Measurements from ENCODE around the gene B3GNT7.

The B3GNT7 gene

GRCh38 chr2:231384970-231385369 is 10.5 kb upstream of the B3GNT7 start:
- H3K27me3 Mint-ChIP-seq, result peaks cover 21% of the 10 kb centered on the region
- no peak overlapping the region for H3K27ac Mint-ChIP-seq
- H3K4me3 Mint-ChIP-seq, result no peak overlapping the region
- intact Hi-C loops (cut with micrococcal nuclease), result no loop called here
- H3K36me3 Mint-ChIP-seq (ENCODE audit: low read depth), result no peaks in the 10 kb centered on the region
- H3K9me3 Mint-ChIP-seq, result peaks cover 9% of the 10 kb centered on the region
- H3K4me1 Mint-ChIP-seq (ENCODE audit: low read depth), result peaks cover 27% of the 10 kb centered on the region

GRCh38 chr2:231385429-231385828 is 10.1 kb upstream of the B3GNT7 start:
- Mint-ChIP-seq H3K27ac (no peak overlapping the region), H3K4me3 (no peak overlapping the region), H3K4me1 (ENCODE audit: low read depth) (peaks cover 32% of the 10 kb centered on the region), H3K9me3 (peaks cover 9% of the 10 kb centered on the region), H3K36me3 (ENCODE audit: low read depth) (no peaks in the 10 kb centered on the region), H3K27me3 (peaks cover 21% of the 10 kb centered on the region)
- intact Hi-C loops (cut with micrococcal nuclease), result no loop called here

DNA sequence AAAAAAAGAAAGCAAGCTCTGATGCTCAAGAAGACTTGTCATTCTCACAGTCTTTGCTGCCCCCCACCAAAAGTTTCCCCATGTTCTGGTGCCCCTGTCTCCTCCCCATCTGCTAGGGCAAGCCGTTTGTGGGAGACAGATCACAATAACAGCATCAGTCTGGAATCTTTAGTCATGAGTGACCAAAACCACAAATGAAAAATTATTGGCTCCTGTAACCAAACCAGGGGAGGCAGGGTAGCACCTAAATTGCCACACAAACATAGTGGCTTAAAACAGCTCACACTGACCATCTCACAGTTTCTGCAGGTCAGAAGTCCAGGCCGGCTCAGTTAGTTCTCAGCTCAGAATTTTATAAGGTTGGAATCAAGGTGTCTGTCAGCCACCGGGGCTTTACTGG is 9.1 kb upstream of the B3GNT7 start:
- Mint-ChIP-seq H3K9me3 (peaks cover 9% of the 10 kb centered on the region), H3K36me3 (ENCODE audit: low read depth) (no peaks in the 10 kb centered on the region), H3K4me1 (ENCODE audit: low read depth) (peaks cover 40% of the 10 kb centered on the region), H3K27me3 (peaks cover 18% of the 10 kb centered on the region), H3K4me3 (no peak overlapping the region), H3K27ac (no peak overlapping the region)
- intact Hi-C loops (cut with micrococcal nuclease), result no loop called here

GRCh38 chr2:231387904-231388724 is 7.4 kb upstream of the B3GNT7 start:
- intact Hi-C loops (cut with micrococcal nuclease), result no loop called here
- H3K4me1 Mint-ChIP-seq (ENCODE audit: low read depth), result peaks cover 57% of the 10 kb centered on the region
- H3K27me3 Mint-ChIP-seq, result peaks cover 28% of the 10 kb centered on the region
- no peaks in the 10 kb centered on the region for H3K36me3 Mint-ChIP-seq (ENCODE audit: low read depth)
- no peak overlapping the region for H3K4me3 Mint-ChIP-seq
- H3K9me3 Mint-ChIP-seq, result peaks cover 9% of the 10 kb centered on the region
- H3K27ac Mint-ChIP-seq, result peak overlapping the region; percentile 75

- peaks cover 35% of the 10 kb centered on the region for H3K27me3 Mint-ChIP-seq
- no peak overlapping the region for H3K4me3 Mint-ChIP-seq
- peaks cover 9% of the 10 kb centered on the region for H3K9me3 Mint-ChIP-seq
- peak overlapping the region; percentile 75 for H3K27ac Mint-ChIP-seq
- intact Hi-C loops (cut with micrococcal nuclease), result no loop called here
- peaks cover 58% of the 10 kb centered on the region for H3K4me1 Mint-ChIP-seq (ENCODE audit: low read depth)
- H3K36me3 Mint-ChIP-seq (ENCODE audit: low read depth), result no peaks in the 10 kb centered on the region
Measured at GRCh38 chr2:231388725-231389346, 6.7 kb upstream of the B3GNT7 start.

DNA sequence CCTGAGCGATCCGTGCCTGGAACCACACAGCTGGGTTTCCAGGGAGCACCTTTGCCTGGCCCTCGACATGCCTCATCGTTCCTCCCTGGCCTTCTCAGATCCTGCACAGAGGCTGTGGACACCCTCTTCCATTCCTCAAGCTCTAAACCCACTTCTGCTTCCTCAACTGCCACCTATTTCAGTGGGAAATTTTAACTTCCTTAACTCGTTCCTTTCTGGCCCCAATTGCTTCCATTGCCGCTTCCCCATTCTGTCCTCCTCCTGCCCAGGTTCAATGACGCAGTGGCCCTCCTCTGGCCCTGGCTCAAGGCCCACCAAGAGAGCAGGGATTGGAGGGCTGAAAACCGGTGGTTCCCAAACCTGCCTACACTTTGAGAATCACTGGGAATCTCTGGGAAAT is 4.8 kb upstream of the B3GNT7 start:
- peaks cover 48% of the 10 kb centered on the region for H3K27me3 Mint-ChIP-seq
- no peaks in the 10 kb centered on the region for H3K9me3 Mint-ChIP-seq
- H3K36me3 Mint-ChIP-seq (ENCODE audit: low read depth), result no peaks in the 10 kb centered on the region
- intact Hi-C loops (cut with micrococcal nuclease), result no loop called here
- H3K27ac Mint-ChIP-seq, result no peak overlapping the region
- H3K4me3 Mint-ChIP-seq, result no peak overlapping the region
- peaks cover 66% of the 10 kb centered on the region for H3K4me1 Mint-ChIP-seq (ENCODE audit: low read depth)

DNA sequence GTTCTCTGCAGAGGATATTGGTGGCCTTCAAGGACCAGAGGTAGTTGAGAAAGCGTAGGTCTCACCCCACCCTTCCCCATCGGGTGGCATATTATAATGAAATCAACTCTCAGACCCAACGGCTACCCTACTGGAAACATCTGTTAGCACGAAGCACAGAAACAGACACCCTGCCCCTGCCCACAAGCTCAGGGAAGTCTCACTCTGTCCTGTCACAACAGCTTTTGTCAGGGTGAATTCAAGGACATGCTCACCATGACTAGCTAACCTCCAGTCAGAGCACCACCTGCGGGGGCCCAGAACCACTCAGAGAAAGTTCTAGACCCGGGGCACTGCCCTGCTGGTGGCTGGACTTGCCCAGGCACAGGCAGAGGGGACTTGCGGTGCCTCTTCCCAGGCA is 3.5 kb upstream of the B3GNT7 start:
- no peak overlapping the region for H3K4me3 Mint-ChIP-seq
- peaks cover 56% of the 10 kb centered on the region for H3K27me3 Mint-ChIP-seq
- H3K36me3 Mint-ChIP-seq (ENCODE audit: low read depth), result no peaks in the 10 kb centered on the region
- peak overlapping the region; percentile 42 for H3K27ac Mint-ChIP-seq
- H3K9me3 Mint-ChIP-seq, result no peaks in the 10 kb centered on the region
- H3K4me1 Mint-ChIP-seq (ENCODE audit: low read depth), result peaks cover 73% of the 10 kb centered on the region
- intact Hi-C loops (cut with micrococcal nuclease), result no loop called here

- Mint-ChIP-seq H3K9me3 (no peaks in the 10 kb centered on the region), H3K36me3 (ENCODE audit: low read depth) (no peaks in the 10 kb centered on the region), H3K4me1 (ENCODE audit: low read depth) (peaks cover 73% of the 10 kb centered on the region), H3K27ac (peak overlapping the region; percentile 42), H3K4me3 (no peak overlapping the region), H3K27me3 (peaks cover 59% of the 10 kb centered on the region)
- intact Hi-C loops (cut with micrococcal nuclease), result no loop called here
Measured at GRCh38 chr2:231392431-231393148, 2.9 kb upstream of the B3GNT7 start.

DNA sequence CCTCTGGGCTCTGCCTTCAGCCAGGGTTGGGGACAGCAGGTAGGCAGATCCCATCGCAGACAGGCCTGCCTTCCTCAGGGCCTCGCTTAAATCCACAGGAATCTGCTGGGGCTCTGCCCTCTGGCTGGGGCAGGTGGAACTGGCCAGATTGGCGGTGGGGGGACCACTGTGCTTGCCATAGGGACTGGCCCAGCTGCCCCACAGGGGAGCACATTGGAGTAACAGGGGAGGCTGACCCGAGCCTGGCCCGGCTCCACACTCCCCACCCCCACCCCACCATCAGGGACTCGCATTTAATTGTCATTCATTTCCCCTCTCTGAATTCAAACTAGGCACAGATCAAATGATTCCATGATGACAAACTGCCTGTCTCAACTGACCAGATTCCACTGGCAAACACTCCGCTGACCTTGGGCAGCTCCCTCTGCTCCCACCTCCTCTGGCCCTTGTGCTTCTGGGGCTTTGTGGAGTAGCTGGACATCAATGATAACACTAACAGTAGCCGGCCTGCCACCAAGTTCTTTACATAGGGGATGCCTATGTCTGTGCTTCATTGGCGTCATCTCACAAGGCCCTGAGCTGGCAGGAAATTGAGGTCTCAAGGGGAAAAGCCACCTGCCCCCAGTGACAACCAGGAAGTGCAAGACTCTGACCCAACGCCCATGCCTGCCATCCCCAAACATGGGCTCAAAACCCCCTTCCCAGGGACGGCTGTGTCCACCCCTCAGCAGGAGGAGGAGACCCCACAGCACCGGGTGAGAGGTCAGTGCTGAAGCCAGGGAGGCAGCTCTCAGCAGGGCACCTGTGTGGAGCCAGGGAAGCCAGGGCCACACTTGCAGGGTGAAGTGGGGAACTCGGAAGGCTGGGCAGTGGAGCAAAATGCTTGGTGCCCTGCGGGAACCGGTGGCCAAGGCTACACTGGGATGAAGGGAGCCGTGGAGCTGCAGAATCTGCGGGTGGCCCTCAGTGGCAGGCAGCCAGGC is 2.1 kb upstream of the B3GNT7 start:
- H3K27ac Mint-ChIP-seq, result peak overlapping the region; percentile 38
- intact Hi-C loops (cut with micrococcal nuclease), result no loop called here
- H3K36me3 Mint-ChIP-seq (ENCODE audit: low read depth), result no peaks in the 10 kb centered on the region
- no peaks in the 10 kb centered on the region for H3K9me3 Mint-ChIP-seq
- peaks cover 59% of the 10 kb centered on the region for H3K27me3 Mint-ChIP-seq
- H3K4me1 Mint-ChIP-seq (ENCODE audit: low read depth), result peaks cover 68% of the 10 kb centered on the region
- H3K4me3 Mint-ChIP-seq, result no peak overlapping the region

DNA sequence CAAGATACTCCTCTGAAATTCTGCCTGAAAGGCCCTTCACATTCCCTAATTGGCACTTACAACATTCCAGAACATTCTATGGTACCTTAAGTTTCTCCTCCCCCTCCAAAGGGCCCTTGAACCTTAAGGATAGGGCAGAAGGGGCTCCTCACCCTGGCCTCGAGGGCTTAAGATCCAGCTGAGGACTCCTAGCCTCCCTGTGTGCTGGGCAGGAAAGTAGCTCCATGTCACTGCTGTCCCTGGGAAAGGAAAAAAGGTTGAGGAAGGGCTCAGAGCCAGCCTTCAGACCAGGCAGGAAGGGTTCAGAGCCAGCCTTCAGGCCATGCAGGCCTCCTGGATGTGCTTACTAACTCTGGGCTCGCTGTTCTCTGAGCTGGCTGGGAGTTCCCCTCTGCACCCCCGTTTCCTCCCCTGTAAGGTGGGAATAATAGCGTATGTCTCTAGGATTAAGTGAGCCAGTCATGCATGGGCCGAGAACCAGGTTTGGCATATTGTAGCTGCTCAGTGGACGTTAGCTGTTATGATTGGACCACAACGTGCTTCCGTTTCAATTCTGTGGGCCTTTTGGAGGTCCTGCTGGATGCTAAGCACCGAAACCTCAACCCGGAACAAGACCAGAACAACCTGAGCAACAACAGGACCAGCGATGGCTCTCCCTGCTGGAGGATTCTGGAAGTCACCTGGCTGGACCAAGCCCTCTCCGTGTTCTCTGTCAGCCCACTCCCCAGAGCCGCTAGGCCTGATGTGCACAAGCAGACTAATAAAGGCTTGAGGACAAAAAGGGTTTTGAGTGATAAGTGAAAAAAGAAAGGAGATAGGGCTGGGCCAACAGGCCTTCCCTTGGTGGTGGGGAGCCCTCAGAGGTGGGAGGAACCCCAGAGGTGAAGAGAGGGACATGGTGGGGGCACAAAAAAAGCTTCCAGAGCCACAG is 1.0 kb upstream of the B3GNT7 start:
- Mint-ChIP-seq H3K36me3 (ENCODE audit: low read depth) (no peaks in the 10 kb centered on the region), H3K9me3 (no peaks in the 10 kb centered on the region), H3K27ac (no peak overlapping the region), H3K4me3 (peak overlapping the region; percentile 37), H3K4me1 (ENCODE audit: low read depth) (peaks cover 58% of the 10 kb centered on the region), H3K27me3 (peaks cover 50% of the 10 kb centered on the region)
- intact Hi-C loops (cut with micrococcal nuclease), result no loop called here

GRCh38 chr2:231396058-231396821 is 730 bp downstream of the B3GNT7 start:
- intact Hi-C loops (cut with micrococcal nuclease), result no loop called here
- Mint-ChIP-seq H3K27ac (peak overlapping the region; percentile 57), H3K4me3 (peak overlapping the region; percentile 64), H3K36me3 (ENCODE audit: low read depth) (no peaks in the 10 kb centered on the region), H3K27me3 (peaks cover 48% of the 10 kb centered on the region), H3K9me3 (no peaks in the 10 kb centered on the region), H3K4me1 (ENCODE audit: low read depth) (peaks cover 51% of the 10 kb centered on the region)
